Tibial nerve (tissue), 4 donors: ENCODE results near the gene TMEM219. TPM values are rescaled to one million over a fixed set of nuclear protein-coding genes. Genes with fewer than 3 reads are reported as not detected.
A peak's percentile ranks its signal among the peaks of the same experiment; 100 is the strongest.

Source experiments
- DNase-seq, 2 donors: peaks; one replicate each; pipeline ENCODE4 v3.0.0-alpha.2; 2019; ENCODE audit warnings: low spot score in 2 of 2
- H3K27ac ChIP-seq, 4 donors: fragments of 200-600 bp; sonication (generic) in 3 of 4; one replicate each; pipeline ENCODE4 v1.5.1; 2017 to 2019; ENCODE audit warnings: mild to moderate bottlenecking in 1 of 4
- H3K27me3 ChIP-seq, 2 donors: fragments of 200-600 bp; sonication (generic) in 1 of 2; one replicate each; pipeline versions ENCODE4 v1.5.1 to v1.6.0; 2017 to 2019
- H3K36me3 ChIP-seq, 3 donors: fragments of 200-600 bp; sonication (generic); one replicate each; pipeline ENCODE4 v1.5.1; 2018 to 2019
- H3K4me1 ChIP-seq, 4 donors: fragments of 200-600 bp; sonication (generic) in 3 of 4; one replicate each; pipeline ENCODE4 v1.5.1; 2017 to 2019
- H3K4me3 ChIP-seq, 4 donors: fragments of 200-600 bp; sonication (generic) in 3 of 4; one replicate each; pipeline ENCODE4 v1.5.1; 2017 to 2019; ENCODE audit warnings: mild to moderate bottlenecking in 1 of 4, moderate library complexity in 1 of 4
- H3K9me3 ChIP-seq, 4 donors: fragments of 200-600 bp; sonication (generic) in 3 of 4; one replicate each; pipeline ENCODE4 v1.5.1; 2017 to 2019
- EP300 ChIP-seq, 2 donors: sonication (generic); formaldehyde crosslinking; IDR thresholded peaks; one replicate each; pipeline ENCODE4 v1.6.1; 2017; ENCODE audit warnings: antibody characterized with exemption in 2 of 2, mild to moderate bottlenecking in 1 of 2
- POLR2A ChIP-seq, 2 donors: fragments of 450-650 bp; IDR thresholded peaks; one replicate each; pipeline ENCODE4 v1.6.1; 2017; ENCODE audit warnings: antibody characterized with exemption in 2 of 2, mild to moderate bottlenecking in 2 of 2, moderate library complexity in 2 of 2
- WGBS, 2 donors: methylation state at CpG; one replicate each; pipeline ENCODE4 v1.1.5; 2018; 5-methylcytosine and 5-hydroxymethylcytosine counted together
- total RNA-seq, 4 donors: library from RNA; depleted of rRNA; stranded (reverse); fragments of >200 nt; gene quantifications; one replicate each; pipeline ENCODE4 v1.1.0, GENCODE V29; 2016
- TF ChIP-seq, protein P1 (sequence below), 5 experiments: fragments of 200-600 bp in 3 of 5; fragments of 450-650 bp in 2 of 5; sonication (generic) in 3 of 5; IDR thresholded peaks; one replicate each; pipeline ENCODE4 v1.5.1; 2016 to 2019; ENCODE audit warnings: antibody characterized with exemption in 5 of 5, mild to moderate bottlenecking in 3 of 5, moderate library complexity in 2 of 5

Gene TMEM219, protein sequence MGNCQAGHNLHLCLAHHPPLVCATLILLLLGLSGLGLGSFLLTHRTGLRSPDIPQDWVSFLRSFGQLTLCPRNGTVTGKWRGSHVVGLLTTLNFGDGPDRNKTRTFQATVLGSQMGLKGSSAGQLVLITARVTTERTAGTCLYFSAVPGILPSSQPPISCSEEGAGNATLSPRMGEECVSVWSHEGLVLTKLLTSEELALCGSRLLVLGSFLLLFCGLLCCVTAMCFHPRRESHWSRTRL
- 100 to 1,000 TPM in 2 of 4 donors, 10 to 100 TPM in 2; 83.1 to 144 (median 103) TPM for total RNA-seq

DNA sequence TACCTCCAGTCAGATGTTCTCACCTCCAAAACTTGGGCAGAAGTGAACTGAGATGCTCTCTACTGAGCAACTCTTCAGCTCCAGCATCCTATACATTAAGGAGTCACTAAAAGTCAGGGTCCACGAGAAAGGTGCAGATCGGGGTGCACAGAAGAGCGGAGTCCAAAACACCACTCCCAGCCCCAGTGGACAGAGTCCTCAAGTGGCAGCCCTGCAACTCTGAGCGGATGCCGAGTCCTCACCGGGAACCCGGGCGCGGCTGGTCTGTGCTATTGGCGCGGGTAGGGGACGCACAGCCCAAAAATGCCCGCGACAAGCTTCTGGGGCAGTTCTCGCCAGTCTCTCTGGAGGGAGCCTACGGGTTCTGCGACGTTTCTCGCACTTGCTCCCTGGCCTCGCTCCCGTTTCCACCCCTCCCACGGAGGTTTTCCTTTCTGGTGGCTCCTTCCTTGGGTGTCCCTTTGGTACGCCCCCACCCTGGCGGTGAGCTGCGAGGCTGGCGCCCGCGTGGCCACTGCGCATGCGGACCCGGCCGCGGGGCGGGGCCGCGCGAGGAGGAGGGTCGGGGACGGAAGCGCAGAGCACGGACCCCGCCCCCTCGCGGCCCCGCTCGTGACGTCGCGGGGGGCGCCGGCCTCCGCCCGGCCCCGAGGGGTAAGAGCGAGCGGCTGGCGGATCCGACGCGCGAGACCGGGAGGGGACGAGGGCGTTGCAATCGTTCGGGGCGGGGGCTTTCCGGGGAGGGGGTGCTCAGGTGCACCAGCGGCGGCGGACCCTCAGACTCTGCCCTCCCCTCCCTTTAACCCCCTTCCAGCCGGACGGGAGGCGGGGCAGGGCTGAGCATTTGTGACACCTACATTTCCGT, at the start of gene TMEM219:
TSS of gene TMEM219 (plus strand) at position 601 of the 865 bp plus-strand sequence. CDS start 1,065 bp downstream, outside the sequence.
- H3K27me3 ChIP-seq, result peaks cover 0 to 6% of the 10 kb centered on the region in 2 donors
- H3K4me3 ChIP-seq, result peak within 1 kb of the TSS; percentile 77 to 93 (median 84)
- TF ChIP-seq, protein P1, sequence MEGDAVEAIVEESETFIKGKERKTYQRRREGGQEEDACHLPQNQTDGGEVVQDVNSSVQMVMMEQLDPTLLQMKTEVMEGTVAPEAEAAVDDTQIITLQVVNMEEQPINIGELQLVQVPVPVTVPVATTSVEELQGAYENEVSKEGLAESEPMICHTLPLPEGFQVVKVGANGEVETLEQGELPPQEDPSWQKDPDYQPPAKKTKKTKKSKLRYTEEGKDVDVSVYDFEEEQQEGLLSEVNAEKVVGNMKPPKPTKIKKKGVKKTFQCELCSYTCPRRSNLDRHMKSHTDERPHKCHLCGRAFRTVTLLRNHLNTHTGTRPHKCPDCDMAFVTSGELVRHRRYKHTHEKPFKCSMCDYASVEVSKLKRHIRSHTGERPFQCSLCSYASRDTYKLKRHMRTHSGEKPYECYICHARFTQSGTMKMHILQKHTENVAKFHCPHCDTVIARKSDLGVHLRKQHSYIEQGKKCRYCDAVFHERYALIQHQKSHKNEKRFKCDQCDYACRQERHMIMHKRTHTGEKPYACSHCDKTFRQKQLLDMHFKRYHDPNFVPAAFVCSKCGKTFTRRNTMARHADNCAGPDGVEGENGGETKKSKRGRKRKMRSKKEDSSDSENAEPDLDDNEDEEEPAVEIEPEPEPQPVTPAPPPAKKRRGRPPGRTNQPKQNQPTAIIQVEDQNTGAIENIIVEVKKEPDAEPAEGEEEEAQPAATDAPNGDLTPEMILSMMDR (IDR thresholded peaks at IDR 0.05), result peak; percentile 35 to 93 (median 48)
- TF ChIP-seq POLR2A (IDR thresholded peaks at IDR 0.05), result peak in 1 of 2 donors; percentile 71
- peak in 1 of 2 donors; percentile 73 for TF ChIP-seq EP300 (IDR thresholded peaks at IDR 0.05)
- H3K27ac ChIP-seq, result peak within 1 kb of the TSS; percentile 88 to 99 (median 96)
- WGBS, 2 donors, result 0 to 1% methylated on average over 39 to 53 of the region's 75 CpGs
- H3K36me3 ChIP-seq, result peaks cover 0 to 16% (median 0%) of the 10 kb centered on the region in 3 donors
- H3K4me1 ChIP-seq, result peaks cover 0 to 18% (median 4%) of the 10 kb centered on the region in 4 donors
- peak; percentile 71 to 76 for DNase-seq
- no peaks in the 10 kb centered on the region for H3K9me3 ChIP-seq

DNA sequence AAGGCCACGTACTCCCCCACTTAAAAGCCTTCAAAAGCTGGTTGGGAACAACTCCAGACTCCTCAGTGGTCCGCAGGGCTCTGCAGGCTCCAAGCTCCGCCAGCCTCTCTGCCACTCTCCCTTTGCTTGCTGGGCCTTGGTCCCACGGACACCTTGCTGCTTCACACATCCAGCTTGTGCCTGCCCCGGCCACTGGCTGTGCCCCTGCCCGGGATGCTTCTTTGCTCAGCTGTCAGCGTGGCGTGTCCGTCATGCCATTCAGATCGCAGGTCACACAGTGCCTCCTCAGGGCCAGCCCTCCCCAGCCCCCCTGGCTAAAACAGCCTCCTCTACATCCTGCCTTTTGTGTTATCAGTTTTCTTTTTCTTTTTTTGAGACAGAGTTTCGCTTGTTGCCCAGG, 49.8 kb upstream of the TMEM219 start:
- Histone ChIP-seq H3K27me3 (no peaks in the 10 kb centered on the region), H3K9me3 (no peaks in the 10 kb centered on the region), H3K4me3 (no peak overlapping the region), H3K27ac (no peak overlapping the region), H3K36me3 (peaks cover 0 to 66% (median 0%) of the 10 kb centered on the region in 3 donors), H3K4me1 (no peaks in the 10 kb centered on the region)
- no peak for DNase-seq
- no peak for TF ChIP-seq POLR2A (IDR thresholded peaks at IDR 0.05)
- no peak for TF ChIP-seq EP300 (IDR thresholded peaks at IDR 0.05)
- TF ChIP-seq, protein P1 (IDR thresholded peaks at IDR 0.05), result no peak
- WGBS, 2 donors, result 69 to 80% methylated on average over 11 of the region's 11 CpGs

DNA sequence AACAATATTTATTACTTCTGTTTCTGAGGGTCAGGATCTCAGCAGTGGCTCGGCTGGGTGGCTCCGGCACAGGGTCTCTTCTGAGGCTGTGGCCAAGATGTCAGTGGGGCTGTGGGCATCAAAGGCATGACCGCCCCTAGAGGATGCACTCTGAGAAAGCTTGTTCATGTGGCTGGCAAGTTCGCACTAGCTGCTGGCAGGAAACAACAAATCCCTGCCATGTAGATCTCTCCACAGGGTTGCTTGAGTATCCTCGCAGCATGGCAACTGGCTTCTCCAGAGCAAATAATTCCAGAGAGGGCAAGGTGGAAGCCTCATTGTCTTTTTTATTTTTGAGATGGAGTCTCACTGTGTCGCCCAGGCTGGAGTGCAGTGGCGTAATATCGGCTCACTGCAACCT, 48.4 kb upstream of the TMEM219 start:
- Histone ChIP-seq H3K36me3 (peaks cover 0 to 66% (median 3%) of the 10 kb centered on the region in 3 donors), H3K9me3 (no peaks in the 10 kb centered on the region), H3K27me3 (no peaks in the 10 kb centered on the region), H3K4me1 (no peaks in the 10 kb centered on the region), H3K27ac (no peak overlapping the region), H3K4me3 (no peak overlapping the region)
- no peak for DNase-seq
- no peak for TF ChIP-seq POLR2A (IDR thresholded peaks at IDR 0.05)
- TF ChIP-seq, protein P1 (IDR thresholded peaks at IDR 0.05), result no peak
- no peak for TF ChIP-seq EP300 (IDR thresholded peaks at IDR 0.05)
- 89 to 92% methylated on average over 8 of the region's 8 CpGs for WGBS, 2 donors

DNA sequence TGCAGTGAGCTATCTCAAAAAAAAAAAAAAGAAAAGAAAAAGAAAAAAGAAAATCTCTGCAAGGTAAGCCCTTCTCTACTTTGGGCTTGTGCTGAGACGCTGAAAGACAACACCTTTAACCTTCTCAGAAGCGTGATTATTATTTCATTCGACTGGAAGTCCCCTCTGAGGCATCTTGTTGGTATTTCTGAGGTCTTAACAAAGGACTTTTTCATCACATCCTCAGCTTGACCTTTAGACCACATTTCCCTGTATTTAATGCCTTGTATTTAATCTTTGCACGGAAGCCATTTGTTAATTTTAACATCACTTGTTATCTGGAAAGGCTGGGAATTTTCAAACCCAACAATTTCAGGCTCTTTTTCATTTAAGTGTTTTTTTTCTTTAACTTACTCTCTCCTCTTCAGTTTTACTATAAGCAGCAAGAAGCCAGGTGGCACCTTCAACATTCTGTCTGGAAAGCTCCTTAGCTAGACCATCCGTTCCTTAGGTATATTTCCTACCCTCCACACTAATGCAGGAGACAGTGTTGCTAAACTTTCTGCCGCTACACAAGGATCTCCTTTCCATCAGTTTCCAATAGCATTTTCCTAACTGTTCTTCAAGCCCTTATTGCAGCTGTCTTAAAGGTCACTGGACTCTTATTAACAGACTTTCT, 46.2 kb upstream of the TMEM219 start:
- Histone ChIP-seq H3K4me1 (no peaks in the 10 kb centered on the region), H3K4me3 (no peak overlapping the region), H3K36me3 (peaks cover 0 to 72% (median 8%) of the 10 kb centered on the region in 3 donors), H3K9me3 (no peaks in the 10 kb centered on the region), H3K27me3 (no peaks in the 10 kb centered on the region), H3K27ac (no peak overlapping the region)
- TF ChIP-seq POLR2A (IDR thresholded peaks at IDR 0.05), result no peak
- TF ChIP-seq EP300 (IDR thresholded peaks at IDR 0.05), result no peak
- TF ChIP-seq, protein P1 (IDR thresholded peaks at IDR 0.05), result no peak
- 48 to 52% methylated on average over 6 of the region's 6 CpGs for WGBS, 2 donors
- no peak for DNase-seq
